ENCODE results near the gene PPARA.
A peak's percentile ranks its signal among the peaks of the same experiment; 100 is the strongest.

PPARA gene

DNA sequence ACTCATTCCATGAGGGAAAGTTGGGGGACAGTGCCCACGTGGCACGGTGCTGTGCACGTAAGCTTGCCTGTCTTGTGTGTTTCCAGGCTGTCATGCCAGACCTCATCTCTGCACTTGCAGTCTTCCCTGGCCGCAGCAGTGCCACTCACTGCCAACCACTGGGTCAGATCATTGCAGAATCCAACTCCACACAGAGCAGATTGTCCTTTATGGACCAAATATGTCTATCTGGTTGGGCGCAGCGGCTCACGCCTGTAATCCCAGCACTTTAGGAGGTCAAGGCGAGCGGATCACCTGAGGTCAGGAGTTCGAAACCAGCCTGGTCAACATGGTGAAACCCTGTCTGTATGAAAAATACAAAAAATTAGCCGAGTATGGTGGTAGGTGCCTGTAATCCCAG is 4.4 kb upstream of the PPARA start:
- no peak for DNase-seq

DNA sequence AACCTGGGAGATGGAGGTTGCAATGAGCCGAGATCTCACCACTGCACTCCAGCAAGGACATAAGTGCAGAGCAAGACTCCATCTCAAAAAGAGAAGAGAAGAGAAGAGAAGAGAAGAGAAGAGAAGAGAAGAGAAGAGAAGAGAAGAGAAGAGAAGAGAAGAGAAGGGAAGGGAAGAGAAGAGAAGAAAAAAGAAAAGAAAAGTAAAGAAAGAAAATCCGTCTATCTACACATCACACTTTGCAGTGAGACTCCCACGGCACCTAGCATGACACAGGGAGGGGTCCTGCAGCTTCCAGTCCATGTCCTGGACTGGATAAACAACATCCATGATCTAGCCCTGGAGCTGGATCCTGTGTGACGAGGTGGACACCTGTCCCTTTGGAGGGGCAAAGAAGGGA is 4.0 kb upstream of the PPARA start:
- DNase-seq: no peak

DNA sequence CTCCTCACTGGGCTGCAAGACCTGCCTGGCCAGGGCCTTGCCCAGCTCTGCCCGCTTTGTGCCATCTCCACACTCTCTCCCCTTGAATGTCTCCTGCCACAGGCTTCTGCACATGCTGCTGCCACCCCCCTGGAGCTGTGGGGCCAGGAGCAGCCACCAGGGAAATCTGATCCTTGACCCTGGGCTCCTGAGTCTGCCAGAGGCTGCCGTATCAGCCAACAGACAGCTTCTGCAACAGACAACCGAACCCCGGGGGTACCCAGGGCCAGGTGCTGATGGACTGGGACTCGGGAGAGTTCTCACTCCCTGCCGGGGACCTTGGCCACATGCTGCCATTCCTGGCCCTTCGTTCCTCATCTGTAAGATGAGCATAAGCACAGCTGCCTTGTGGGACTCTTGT is 3.3 kb upstream of the PPARA start:
- no peak for DNase-seq

DNA sequence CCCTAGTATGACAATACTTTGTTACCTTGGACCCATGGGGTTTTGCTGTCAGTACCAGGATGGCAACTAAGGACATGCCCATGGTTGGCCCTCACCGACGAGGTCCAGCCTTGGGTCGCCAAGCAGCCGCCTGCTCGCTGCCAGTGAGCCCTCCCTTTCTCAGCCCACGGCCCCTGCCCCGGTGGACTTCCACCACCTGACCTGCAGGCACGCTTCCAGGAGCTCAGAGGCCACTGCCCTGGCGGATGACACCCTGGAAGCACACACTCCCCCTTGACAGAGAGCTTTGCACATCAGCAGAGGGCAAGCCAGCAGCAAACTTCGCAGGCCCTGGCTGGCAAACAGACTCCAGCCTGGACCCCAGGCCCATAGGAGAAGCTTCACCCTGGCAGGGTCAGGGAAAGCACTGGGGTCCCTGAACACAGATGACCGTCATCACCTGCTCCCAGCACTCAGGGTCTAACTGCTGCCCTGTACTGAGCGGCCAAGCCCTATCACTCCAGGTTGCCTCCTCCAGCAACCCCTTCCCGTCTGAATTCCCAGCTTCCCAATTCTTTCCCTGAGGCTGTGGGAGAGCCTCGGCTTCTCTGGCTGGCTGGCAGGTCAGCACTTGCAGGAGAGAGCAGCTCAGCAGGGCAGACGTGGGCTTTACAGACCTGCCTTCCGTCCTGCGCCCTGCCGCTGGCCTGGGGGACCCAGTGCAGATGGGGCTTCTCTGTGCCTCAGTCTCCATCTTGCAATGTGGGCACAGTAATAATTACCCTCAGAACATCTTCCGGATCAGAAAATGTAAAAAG is 2.7 kb upstream of the PPARA start:
- no peak for DNase-seq

DNA sequence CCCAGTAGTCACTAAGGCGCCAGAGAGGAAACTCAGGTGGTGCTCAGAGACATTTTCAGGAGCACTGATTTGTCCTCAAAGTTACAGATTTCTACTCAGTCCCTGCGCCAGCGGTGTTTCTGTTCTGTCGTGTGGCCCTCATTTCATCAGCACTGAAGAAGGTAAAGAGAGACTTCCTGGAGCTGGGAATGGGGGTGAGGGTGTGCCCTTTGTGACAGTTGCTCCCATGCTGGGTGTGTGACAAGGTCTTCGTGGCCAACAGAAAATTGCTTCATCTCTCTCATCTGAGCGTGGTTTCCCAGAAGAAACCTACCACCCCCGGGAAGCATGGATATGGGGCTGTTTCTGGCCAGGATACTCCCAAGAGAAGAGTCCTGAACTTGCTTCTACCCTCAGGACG is 2.0 kb upstream of the PPARA start:
- DNase-seq: no peak

DNA sequence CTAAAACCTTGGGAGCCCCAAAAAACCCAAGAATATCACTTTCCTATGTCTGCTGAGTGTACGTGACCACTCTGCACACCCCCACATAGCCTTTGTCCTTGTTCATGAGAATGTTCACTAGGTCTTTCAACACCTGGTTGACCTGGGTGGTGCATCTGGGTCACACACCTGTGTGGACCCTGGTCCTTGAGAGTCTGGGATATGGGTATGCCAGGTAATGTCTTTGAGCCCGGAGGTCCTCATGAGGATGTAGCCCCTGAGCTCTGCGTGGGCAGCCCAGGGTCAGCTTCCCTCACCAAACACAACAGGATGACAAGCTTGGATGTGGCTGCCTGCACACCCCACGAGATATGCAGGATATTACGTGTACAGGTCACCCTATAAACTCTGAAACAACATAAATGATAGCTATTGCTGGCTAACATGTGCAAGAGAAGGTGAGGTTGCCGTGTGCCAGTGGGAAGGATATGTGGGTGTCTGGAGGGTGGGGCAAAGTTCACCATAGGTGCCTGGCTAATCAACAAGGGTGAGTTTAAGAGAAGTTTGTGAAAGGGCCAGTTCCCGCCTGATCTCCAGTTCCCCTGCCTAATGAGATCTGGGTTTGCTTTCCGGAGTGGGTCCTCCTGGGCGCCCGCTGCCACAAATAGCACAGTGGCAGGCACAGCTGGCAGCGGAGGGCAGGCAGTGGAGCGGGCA is 1.4 kb upstream of the PPARA start:
- no peak for DNase-seq

DNA sequence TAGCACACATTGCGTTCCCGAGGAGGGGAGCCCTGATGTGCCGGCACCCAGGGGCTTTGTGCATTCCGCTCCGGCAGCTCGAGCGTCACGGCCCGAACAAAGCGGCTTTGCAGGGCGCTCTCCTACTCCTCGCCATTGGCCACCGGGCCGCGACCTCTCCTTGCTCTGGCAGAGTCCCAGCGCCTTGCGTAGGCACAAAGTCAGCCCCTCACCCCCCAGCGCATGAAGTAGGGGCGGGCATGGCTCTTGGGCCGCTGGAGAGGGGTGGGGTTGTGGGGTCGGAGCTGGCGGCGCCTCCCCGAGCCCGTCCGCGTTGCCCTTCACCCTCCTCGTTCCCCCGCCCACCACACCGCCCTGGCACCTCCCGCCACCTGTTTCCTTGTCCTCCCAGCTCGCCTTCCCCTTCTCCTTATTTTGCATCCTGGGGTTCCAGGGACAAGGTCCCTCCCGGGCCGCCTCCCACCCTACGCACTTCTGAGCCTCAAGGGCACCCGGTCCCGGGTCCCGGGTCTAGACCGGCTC is 753 bp upstream of the PPARA start:
- peak; percentile 27 for DNase-seq

DNA sequence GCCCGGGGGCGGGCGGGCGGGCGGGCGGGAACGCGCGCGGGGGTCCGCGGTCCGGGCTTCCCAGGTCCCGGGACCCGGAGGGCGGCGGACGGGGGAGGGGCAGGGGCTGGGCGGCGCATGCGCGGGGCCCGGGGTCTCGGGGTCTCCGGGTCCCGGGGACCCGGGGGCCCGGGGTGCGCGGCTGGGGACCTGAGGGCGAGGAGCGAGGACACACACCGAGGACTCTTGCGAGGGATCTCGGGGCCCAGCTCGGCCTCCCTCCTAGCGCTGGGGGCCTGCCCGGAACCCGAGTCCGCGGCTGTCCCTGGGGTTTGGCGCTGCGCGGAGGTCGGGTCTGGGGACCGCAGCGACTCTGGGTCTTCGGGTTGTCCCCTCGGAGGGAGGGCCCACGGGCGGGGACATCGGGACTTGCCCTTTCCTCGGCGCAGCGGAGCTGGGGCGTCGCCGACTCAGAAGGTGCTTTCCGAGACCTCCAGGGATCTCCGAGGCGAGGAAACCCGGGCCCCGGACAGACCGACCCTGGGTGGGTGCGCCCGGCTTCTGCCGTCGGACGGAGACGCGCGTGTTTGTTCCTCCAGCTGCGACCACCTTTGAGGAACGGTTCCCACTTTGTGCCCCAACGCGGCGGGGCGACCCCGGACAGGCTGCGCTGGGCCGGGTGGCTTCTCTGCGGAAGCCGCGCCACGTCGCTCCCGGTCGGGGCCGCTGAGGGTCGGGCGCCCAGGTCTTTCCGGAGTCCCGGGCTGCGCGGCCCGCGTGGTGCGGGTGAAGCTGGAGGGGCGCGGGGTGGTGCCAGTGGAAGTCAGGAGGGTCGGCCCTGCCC is 540 bp downstream of the PPARA start:
- peak; percentile 50 for DNase-seq

DNA sequence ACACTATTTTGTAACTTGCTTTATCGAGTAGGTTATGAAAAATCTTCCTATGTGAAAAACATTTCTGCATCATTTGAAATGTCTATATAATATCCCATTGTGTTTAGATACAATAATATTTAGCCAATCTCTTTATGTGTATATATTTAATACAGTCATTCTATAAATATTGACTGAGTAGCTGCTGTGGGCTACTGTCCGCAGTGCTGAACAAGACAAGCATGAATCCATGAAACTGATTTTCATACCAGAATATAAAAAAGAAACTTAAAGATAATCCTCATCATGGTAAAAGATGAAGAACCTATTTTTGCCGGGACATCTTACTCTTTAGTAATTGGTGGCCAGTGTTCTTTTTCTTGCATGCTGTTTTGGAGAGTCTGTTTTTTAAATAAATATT is 3.6 kb downstream of the PPARA start:
- DNase-seq: no peak

DNA sequence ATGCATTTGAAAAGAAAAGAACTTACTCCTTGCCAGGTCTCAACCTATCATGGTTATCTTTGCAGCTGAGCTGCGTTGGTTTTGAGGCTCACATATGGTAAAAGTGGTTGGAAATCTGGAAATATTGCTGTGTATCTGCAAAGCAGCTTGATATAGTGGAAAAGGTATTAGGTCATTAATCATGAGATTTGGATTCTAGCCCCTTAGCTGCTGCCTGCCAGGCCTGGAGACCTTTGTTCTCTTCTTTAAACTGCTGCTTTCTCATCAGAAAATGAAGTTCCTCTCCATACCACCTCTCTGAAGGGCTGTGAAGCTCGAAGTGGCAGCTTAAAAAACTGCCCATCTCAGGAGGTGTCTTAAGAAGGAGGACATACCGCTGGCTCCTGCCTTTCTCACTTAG is 5.7 kb downstream of the PPARA start:
- DNase-seq: no peak

DNA sequence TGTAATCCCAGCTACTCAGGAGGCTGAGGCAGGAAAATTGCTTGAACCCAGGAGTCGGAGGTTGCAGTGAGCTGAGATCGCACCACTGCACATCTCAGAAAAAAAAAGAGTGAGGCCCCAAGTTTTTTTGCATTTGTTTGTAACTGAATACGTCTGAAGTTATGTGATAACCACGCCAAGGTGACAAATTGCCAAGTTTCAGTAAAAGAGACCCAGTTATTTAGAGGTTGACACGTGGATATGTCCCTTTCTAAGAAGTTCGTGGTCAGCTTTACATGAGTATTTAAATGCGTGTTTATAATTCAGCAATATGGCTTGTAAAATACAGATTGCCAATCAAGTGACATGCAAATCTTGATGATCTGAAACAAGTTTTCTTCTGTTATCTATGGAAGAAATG is 8.0 kb downstream of the PPARA start:
- DNase-seq: no peak

DNA sequence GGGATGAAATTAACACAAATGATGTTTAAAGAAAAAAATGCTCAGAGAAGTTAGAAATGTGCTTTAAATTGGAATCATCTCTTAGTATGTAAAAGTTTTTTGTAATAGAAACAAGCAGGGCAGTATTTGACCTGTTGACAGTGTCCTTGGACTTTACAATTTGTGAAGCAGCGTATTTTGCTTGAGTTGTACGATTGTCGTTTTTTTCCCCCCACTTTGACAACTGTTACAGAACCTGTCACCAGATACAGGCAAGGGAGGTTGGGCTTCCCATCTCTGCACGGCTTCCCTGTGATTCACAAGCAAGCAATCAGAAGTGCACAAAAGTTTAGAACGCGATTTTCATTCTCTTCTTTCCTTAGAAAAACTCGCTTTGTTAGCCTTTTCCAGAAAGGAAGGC is 8.9 kb downstream of the PPARA start:
- no peak for DNase-seq

DNA sequence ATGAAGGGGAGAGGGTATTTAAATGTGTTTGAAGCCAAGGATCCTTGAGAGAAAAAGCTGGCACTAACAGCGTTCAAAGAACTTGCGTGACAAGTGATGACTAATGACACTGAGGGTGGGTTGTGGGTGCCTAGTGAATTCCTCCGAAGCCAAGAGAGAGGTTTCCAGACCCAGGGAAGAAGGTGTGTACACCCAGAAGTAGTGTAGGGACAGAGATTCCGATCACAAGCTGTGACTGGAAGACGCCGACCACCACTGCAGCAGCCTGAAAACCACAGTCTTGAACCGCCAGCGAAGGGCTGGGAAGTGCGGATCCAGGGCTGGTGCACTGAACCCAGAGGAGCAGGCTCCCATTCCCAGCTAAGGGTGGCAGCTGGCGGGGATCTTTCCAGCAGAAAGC is 9.5 kb downstream of the PPARA start:
- DNase-seq: no peak

DNA sequence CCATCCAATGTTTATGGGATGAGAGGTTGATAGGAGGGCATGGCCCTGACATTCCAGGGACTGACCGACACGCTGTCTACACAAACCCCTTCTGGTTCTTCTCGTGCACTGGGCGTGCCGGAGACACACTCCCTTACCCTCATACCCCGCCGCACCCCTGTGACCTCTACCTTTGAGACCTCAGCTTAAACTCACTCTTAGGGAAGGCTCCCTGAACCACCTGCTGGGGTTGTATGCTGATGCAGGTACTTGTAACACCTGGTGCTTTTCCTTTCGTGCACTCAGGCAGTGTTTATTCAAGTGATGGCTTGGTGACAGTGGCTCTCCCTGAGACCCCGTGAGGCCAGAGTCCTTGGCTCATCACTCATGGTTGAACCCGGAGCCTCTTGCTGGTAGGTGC is 12.0 kb downstream of the PPARA start:
- DNase-seq: no peak

DNA sequence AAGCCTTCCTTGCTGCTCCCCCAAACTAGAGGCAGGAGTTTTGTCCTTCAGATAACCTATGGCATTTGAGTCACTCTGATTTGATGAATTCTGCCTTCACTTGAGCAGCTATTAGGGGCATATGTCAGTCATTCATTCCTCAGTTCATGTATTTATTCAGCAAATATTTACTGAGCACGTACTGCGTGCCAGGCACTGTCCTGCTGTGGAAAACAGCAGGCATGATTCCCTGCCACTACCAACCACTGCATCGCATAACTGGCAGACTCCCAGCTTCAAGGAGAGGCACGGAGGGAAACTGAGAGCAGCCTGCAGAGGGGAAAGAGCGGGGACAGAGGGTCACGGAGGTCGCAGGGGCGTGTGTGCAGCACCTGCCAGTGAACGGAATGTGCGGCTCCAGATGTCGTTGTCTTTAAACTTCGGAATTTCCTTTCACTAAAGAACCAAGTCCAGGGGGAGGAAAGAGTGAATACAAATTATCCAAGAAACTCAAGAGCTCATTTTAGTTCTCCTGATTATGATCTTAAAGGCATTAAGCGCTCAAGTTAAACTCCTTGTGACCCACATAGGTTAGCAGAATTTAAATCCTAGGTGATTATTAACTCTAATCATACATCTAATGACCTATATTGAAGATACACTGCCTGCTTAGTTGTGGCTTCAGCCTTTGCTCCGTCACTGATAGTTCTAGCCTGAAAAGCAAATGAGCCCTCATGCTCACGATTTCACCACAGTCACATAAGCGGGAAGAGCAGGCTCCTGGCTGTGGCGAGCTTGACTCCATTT is 12.6 kb downstream of the PPARA start:
- DNase-seq: no peak

DNA sequence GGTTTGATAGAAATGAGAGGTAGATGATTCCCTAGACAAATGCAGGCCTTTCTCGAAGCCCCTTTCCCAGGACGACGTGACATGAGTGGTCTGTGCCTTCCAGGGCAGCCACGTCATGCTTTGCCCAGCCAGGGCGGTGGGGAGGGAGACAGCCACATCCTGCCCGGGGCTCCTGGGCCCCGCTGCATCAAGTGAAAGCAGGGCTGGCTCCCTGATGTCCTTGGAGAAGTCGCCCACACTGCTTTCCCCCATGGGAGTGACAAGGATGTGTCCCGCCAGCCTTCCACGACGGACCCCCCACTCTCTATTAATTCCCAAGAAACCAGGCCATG is 13.2 kb downstream of the PPARA start:
- no peak for DNase-seq

DNA sequence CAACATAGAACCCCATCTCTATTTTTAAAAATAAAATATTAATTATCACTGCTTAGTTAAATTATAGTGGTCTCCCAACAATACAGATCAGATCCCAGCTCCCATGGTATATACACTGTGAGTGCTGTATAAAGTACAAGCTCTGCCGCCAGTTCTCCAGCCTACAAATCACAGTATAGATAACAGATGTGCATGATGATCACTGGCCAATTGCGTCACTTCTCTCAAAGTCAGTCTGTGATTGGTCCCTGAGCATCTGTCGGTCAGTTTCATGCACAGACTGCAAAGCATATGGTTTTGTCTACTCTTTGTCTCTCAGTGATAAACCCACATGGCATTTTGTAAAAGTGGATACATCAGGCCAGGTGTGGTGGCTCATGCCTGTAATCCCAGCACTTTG is 15.7 kb downstream of the PPARA start:
- DNase-seq: no peak

DNA sequence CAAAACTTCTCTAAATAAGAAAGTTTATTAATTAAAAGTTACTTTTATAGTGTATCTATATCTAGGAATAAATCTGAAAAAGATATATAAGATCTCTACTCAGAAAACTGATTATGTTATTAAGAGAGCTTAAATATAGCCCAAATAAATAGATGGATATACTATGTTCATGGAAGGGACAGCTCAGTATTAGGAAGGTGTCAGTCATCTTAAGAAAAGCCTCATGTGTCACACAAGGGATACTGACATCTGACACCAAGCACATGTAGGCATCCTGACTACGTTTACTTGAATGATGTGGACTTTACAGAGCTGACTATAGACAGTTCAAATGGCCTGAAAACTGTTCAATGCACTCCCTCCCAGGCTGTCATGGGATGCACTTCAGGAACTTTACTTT is 19.3 kb downstream of the PPARA start:
- no peak for DNase-seq

DNA sequence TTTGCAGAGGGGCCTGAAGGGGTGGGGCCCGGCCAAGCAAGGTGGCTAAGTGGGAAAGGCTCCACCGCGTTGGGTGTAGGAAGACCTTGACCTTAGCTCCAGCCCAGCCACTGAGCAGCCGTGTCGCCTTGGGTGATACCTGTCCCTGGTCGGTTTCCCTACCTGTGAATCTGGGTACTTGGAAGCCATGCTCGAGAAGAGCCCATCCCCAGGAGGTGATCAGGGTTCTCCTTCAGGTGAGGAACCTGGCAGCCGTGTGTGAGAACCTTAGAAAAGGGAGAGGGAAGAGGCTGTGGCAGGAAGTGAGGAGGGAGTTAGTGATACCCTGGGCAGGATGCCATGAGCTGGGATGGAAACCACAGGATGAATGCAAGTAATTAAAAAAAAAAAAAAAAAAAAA is 21.6 kb downstream of the PPARA start:
- no peak for DNase-seq

DNA sequence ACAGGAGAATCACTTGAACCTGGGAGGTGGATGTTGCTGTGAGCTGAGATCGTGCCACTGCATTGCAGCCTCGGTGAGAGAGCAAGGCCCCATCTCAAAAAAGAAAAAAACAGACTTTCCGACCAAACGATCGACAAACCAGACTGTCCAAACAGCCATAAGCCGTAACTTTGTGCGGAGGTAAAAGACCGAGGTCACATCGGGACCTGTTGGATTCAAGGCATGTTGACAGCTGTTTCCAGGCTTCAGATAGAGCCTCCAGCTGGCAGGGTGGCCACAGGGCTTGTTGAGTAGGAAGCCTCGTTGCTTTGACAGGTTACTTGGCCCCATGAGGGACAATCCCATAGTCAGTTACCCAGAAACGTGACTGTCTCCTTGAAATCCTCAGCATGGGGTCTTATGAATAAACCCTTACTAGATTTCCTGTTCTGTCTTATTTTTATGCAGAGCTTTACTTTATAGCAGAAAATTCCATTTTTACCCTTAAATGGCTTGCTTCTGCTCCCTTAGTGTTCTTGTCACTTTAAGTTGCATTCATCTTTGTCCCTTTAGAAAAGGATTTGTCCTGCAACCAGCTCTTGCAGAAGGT is 22.3 kb downstream of the PPARA start:
- DNase-seq: no peak

DNA sequence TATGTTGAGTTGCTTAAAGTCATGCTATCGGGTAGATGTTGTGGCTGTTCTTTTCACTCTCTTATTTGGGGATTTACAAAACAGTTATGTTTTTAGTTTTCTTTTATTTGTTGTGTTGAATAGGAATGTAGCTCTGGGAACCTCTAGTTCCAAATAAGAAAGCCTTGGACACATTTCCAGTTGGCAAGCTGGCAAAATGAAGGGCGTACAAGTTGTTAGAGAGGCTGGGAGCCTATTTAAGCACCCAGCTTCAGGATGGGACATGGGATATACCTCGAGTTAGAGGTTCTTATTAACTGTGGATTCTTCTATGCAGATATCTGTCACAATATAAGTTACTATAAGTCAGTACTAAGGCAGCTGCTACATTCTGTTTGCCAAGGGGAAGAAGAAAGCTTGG is 22.8 kb downstream of the PPARA start:
- DNase-seq: no peak

DNA sequence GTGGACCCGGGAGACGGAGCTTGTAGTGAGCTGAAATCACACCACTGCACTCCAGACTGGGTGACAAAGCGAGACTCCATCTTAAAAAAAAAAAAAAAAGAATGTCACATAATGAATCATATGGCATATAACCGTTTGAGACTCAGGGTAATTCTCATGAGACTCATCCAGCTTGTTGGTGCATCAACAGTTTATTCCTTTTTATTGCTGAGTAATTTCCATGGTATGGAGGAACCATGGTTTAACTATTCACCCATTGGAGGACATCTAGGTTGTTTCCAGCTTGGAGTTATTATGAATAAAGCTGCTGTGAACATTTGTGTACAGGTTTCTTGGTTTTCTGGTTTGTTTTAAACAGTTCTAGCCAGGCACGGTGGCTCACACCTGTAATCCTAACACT is 25.3 kb downstream of the PPARA start:
- DNase-seq: no peak
